ENCODE measurements around the gene CUEDC1.

Gene CUEDC1

DNA sequence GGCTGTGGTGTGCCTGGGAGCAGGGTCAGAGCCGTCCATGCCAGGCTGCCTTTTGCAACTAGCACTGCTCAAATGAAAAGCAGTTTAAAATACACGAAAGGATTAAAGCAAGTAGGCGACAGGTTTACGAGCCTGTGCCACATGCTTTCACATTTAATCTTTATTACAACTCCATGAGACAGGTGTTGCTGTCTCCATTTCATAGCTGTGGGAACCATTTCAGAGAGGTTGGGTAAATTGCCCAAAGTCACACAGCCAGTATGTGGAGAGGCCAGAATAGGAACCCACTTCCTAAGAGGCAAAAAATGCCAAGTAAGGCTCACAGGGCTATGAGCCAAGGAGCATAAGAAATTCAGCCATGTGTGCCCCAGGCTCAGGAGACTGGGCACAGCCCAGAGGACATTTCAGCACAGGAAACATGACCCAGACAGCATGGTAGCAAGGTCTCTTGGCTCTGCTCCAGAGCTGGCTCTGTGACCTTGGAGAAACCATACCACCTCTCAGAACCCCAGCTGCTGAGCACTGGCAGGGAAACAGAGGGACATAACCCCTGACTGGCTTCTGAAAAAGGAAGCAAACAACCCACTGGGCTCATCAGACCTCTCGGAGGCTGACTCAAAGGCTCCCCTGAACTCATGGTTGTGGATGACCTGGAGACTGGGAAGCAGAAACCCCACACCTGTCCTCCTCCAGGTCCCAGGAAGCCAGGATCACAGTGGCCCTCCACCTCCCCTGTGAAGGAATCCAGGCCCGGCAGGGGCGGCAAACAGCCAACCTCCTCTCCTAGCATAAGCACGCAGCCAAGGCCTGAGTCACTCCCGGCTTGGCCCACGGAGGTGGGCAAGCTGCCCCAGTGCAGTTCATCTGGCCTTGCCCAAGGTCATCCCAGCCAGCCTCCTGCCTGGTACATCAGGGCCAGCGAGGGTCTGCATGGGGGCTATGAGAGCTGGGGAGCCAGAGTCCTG is 65.0 kb downstream of the CUEDC1 start:
- H3K4me3 ChIP-seq (ENCODE audit: control insufficient read depth, low read depth, low read length), result no peak overlapping the region

DNA sequence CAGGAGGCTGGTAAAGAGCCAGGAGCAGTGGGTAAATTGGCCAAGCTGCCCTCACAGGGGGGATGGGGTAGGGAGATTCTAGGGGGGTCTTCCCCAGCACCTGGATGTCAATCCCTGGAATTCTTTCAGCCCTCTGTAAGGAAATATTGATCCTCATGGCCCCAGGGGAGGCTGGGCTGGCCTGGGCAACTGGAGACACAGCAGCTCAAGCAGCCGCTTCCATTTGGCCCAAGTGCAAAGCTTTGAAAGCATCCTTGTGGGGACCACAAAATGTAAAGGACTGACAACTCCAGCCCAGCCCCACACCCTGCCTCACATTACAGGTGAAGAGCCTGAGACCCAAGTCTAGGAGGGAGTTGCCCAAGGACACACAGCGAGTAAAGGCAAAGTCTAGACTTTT is 66.0 kb downstream of the CUEDC1 start:
- H3K4me3 ChIP-seq (ENCODE audit: control insufficient read depth, low read depth, low read length), result no peak overlapping the region
- no peak for DNase-seq (ENCODE audit: low read depth)
- TF ChIP-seq, protein P1, sequence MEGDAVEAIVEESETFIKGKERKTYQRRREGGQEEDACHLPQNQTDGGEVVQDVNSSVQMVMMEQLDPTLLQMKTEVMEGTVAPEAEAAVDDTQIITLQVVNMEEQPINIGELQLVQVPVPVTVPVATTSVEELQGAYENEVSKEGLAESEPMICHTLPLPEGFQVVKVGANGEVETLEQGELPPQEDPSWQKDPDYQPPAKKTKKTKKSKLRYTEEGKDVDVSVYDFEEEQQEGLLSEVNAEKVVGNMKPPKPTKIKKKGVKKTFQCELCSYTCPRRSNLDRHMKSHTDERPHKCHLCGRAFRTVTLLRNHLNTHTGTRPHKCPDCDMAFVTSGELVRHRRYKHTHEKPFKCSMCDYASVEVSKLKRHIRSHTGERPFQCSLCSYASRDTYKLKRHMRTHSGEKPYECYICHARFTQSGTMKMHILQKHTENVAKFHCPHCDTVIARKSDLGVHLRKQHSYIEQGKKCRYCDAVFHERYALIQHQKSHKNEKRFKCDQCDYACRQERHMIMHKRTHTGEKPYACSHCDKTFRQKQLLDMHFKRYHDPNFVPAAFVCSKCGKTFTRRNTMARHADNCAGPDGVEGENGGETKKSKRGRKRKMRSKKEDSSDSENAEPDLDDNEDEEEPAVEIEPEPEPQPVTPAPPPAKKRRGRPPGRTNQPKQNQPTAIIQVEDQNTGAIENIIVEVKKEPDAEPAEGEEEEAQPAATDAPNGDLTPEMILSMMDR (IDR thresholded peaks at IDR 0.05; ENCODE audit: control insufficient read depth, insufficient read depth, low read depth, low read length, missing control alignments), result no peak

More for the DNA sequence above, 65.0 kb downstream of the CUEDC1 start:
- TF ChIP-seq, protein P1 (IDR thresholded peaks at IDR 0.05; ENCODE audit: control insufficient read depth, insufficient read depth, low read depth, low read length, missing control alignments), result peak; percentile 15
- DNase-seq (ENCODE audit: low read depth), result peak; percentile 63

DNA sequence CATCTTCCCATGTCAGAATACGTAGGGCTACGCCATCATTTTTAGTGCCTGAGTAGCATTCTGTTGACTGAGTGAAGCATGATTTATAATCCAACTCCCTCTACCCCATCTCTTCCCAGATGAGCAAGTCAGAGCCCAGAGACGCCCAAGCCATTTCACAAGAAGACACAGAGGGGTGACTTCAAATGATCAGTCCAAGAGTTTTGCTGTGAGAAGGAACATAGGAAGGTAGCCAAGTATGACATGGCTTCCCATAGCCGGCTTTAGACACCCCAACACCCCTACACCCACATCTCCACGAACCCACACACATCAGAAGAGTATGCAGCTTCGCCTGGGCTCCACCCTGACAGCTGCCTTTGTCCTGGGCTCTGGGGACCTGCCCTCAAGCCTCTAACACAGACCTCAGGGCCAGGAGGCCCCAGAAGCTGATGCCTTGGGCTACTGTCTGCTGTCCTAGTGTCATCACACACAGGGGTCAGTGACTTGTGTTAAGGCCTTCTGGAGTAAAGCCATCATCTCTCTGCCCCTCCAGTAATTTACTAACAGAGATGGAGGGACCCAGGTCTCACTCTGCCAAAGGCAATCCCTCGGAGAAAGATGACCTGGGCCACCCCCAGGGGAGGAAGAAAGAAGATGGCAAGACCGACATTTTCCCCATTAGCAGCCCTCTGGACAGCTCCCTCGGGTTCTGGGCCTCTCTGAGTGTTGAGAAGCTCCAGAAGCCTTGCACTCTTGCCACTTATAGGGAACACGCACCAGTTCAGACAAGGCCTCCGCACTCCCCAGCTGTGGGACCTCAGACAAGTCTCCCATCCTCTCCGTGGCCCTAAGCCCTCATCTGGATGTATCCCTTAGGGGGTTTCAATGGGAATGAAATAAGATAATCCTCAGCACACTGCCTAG is 66.6 kb downstream of the CUEDC1 start:
- no peak for DNase-seq (ENCODE audit: low read depth)
- TF ChIP-seq, protein P1 (IDR thresholded peaks at IDR 0.05; ENCODE audit: control insufficient read depth, insufficient read depth, low read depth, low read length, missing control alignments), result no peak

DNA sequence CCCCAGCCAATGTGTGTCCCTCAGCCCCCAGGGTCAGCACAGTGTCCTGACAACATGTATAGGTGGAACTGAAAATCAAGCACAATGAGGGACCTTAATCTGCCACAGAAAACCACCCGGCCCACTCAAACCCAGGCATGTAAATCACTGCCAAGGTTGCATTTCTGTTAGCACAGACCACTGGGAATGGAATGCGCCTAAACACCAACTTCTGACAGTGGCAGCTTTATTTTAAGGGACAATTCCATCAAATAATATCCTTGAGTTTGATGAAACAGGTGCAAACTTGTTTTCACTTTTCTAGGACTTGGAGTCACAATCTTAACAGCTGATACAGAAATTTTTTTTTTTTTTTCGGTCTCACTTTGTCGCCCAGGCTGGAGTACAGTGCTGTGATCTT is 68.1 kb downstream of the CUEDC1 start:
- TF ChIP-seq, protein P1 (IDR thresholded peaks at IDR 0.05; ENCODE audit: control insufficient read depth, insufficient read depth, low read depth, low read length, missing control alignments), result no peak
- no peak overlapping the region for H3K4me3 ChIP-seq (ENCODE audit: control insufficient read depth, low read depth, low read length)
- DNase-seq (ENCODE audit: low read depth), result no peak

More for the DNA sequence above, 66.6 kb downstream of the CUEDC1 start:
- no peak overlapping the region for H3K4me3 ChIP-seq (ENCODE audit: control insufficient read depth, low read depth, low read length)

DNA sequence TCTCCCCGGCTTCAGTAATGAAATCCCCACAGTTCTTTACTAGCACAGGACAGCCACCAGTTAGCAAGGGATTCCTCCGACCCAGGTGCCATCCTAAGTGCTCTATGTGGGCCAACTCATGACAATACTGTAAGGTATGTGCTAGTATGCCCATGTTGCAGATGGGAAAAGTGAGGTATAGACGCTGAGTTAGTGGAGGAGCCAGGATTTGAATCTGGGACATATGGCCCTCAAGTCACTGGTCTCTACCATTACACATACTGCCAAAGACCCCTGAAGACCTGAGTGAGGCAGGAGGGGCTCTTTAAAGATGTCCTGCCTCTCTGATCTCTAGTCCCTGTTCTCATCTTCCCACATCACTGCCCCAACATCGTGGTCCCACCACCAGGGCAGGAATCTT is 69.2 kb downstream of the CUEDC1 start:
- no peak overlapping the region for H3K4me3 ChIP-seq (ENCODE audit: control insufficient read depth, low read depth, low read length)
- DNase-seq (ENCODE audit: low read depth), result no peak
- TF ChIP-seq, protein P1 (IDR thresholded peaks at IDR 0.05; ENCODE audit: control insufficient read depth, insufficient read depth, low read depth, low read length, missing control alignments), result no peak

DNA sequence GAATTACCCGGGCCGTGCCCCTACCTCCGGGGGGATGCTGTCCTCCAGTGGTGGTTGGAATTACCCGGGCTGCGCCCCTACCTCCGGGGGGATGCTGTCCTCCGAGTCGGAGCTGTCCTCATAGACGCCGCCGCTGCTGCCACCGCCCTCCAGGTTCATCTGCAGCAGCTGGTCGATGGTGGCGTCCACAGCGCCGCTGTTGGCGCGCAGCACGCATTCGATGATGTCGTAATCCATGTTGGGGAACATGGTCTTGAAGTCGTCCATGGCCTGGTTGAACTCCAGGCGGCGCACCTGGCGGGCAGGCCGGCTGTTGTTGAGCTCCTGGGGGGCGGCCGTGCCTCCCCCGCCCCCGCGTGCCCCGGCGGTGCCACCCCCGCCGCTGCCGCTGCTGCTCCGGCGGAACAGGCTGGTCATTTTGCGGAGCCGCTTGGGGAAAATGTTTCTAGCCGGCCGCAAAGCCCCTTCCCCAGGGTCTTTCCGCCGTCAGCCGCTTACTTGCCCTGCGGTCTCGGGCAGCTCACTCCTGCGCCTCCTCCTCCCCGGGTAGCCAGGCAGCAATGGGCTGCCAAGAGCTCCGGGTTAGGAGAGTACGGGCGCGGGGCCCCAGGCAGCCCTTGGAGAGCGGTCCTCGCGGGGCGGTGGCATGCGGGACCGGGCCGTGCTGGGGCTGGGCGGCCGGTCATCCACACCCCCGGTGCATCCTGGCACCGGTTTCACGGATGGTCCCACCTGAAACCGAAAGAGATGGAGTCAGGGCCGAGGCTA is 69.9 kb downstream of the CUEDC1 start:
- no peak overlapping the region for H3K4me3 ChIP-seq (ENCODE audit: control insufficient read depth, low read depth, low read length)
- TF ChIP-seq, protein P1 (IDR thresholded peaks at IDR 0.05; ENCODE audit: control insufficient read depth, insufficient read depth, low read depth, low read length, missing control alignments), result no peak
- DNase-seq (ENCODE audit: low read depth), result no peak

Data from AG09309 (cell line).